GM12874 (cell line): ENCODE measurements around the gene SYT6.

Experiments
- TF ChIP-seq, protein P1 (sequence below): IDR thresholded peaks from 2 replicates; pipeline ENCODE4 v1.5.1; 2011; ENCODE audit warnings: low read depth, mild to moderate bottlenecking, control low read depth, low read length, moderate library complexity; ENCODE audit not compliant: insufficient read depth

Gene SYT6

DNA sequence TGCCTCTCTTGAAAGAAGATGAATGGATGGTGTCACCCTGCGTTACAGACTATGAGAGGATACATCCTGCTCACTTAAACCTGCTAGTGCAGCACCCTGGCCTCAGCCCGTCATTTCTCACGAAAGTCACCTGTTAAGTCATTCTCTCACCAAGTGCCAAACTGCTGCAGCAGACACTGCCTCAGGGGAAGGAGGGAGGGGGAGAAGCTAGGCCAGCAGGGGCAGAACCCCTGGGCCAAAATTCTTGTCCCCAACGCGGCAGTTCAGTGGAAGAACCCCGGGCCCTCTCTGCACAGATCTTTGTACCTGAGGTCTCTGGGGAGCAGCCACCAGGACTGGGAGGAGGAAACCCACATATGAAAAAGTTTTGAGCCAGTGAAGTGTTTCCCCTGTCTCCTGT lies 37.6 kb downstream of the SYT6 start:
- TF ChIP-seq, protein P1, sequence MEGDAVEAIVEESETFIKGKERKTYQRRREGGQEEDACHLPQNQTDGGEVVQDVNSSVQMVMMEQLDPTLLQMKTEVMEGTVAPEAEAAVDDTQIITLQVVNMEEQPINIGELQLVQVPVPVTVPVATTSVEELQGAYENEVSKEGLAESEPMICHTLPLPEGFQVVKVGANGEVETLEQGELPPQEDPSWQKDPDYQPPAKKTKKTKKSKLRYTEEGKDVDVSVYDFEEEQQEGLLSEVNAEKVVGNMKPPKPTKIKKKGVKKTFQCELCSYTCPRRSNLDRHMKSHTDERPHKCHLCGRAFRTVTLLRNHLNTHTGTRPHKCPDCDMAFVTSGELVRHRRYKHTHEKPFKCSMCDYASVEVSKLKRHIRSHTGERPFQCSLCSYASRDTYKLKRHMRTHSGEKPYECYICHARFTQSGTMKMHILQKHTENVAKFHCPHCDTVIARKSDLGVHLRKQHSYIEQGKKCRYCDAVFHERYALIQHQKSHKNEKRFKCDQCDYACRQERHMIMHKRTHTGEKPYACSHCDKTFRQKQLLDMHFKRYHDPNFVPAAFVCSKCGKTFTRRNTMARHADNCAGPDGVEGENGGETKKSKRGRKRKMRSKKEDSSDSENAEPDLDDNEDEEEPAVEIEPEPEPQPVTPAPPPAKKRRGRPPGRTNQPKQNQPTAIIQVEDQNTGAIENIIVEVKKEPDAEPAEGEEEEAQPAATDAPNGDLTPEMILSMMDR = no peak

GRCh38 chr1:114114185-114115094 lies 39.2 kb downstream of the SYT6 start:
- TF ChIP-seq, protein P1 = no peak

GRCh38 chr1:114113411-114114184 lies 40.1 kb downstream of the SYT6 start:
- TF ChIP-seq, protein P1 = no peak

- TF ChIP-seq, protein P1 = no peak
Measured at GRCh38 chr1:114112775-114113174, 40.9 kb downstream of the SYT6 start.

GRCh38 chr1:114111731-114112641 lies 41.7 kb downstream of the SYT6 start:
- TF ChIP-seq, protein P1 = no peak

GRCh38 chr1:114109981-114110380 lies 43.7 kb downstream of the SYT6 start:
- TF ChIP-seq, protein P1 = no peak

GRCh38 chr1:114108751-114109255 lies 44.9 kb downstream of the SYT6 start:
- TF ChIP-seq, protein P1 = no peak
